H54 (cell line): ENCODE results near the gene HEPHL1.

Experiments used
- DNase-seq: peaks from one replicate; pipeline ENCODE4 v3.0.0; 2011; ENCODE audit warnings: low spot score, mixed read lengths; ENCODE audit not compliant: insufficient read length
- FAIRE-seq: peaks from 3 replicates; lab custom pipeline; 2011; peaks lifted over from hg19 to GRCh38; lab: Jason Lieb, UNC
- POLR2A ChIP-seq: IDR thresholded peaks from 2 replicates; pipeline ENCODE4 v1.6.1; 2011; ENCODE audit warnings: low read depth, mild to moderate bottlenecking, low read length

The HEPHL1 gene

GRCh38 chr11:94002226-94002625 lies 18.9 kb upstream of the HEPHL1 start:
- DNase-seq (no peak), FAIRE-seq (no peak)
- TF ChIP-seq POLR2A = no peak

- no peak for TF ChIP-seq POLR2A
These were observed 13.7 kb upstream of the HEPHL1 start for GRCh38 chr11:94007426-94007825.

GRCh38 chr11:94007906-94008305 lies 13.2 kb upstream of the HEPHL1 start:
- DNase-seq (no peak), FAIRE-seq (no peak)
- TF ChIP-seq POLR2A = no peak

More at GRCh38 chr11:94007426-94007825, 13.7 kb upstream of the HEPHL1 start:
- DNase-seq (no peak), FAIRE-seq (no peak)

DNA sequence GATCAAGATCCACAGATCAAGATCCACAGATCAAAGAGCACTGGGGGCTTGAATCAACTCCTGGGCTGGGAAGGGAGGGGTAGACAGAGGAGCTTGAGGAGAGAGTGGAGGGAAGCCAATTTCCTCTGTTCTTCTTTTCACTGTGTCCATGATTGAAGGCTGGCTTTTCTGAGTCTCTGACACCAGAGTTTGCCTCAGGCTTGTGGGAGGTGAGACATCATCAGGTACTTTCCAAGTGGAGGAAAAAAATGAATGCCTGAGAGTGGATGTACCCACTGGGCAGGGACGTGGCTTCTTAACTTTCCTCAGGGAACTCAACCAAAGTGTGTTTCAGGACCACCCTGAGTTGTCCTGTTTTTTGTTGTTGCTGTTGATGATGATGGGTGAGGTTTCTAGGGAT lies 11.0 kb upstream of the HEPHL1 start:
- no peak for TF ChIP-seq POLR2A
- FAIRE-seq (no peak), DNase-seq (no peak)

GRCh38 chr11:94011478-94011877 lies 9.7 kb upstream of the HEPHL1 start:
- no peak for TF ChIP-seq POLR2A
- DNase-seq (no peak), FAIRE-seq (no peak)

- FAIRE-seq (no peak), DNase-seq (no peak)
- TF ChIP-seq POLR2A = no peak
These were observed 3.7 kb upstream of the HEPHL1 start for GRCh38 chr11:94017446-94017845.

- FAIRE-seq = no peak
- TF ChIP-seq POLR2A = no peak
- no peak for DNase-seq
These were observed 2.4 kb upstream of the HEPHL1 start for GRCh38 chr11:94018721-94019120.

GRCh38 chr11:94023856-94024255 lies 2.7 kb downstream of the HEPHL1 start:
- no peak for TF ChIP-seq POLR2A
- FAIRE-seq (no peak), DNase-seq (no peak)

DNA sequence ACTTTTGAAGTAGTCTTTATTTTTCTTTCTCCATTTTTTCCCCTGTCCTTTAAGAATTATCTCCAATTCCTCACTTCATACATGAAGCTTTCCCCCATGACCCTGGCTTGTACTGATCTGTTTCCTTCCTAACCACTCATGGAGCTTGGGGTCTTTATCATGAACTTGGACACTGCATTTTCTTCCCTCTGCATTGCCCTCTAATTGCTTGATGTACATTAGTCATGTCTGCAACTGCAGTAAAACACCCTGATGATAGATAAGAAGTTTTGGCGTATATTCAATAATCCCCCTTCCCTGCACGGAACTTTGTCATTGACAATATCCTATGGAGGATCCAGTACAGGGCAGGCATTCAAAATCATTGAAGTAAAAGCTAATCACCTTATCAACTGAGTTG lies 3.4 kb downstream of the HEPHL1 start:
- DNase-seq (no peak), FAIRE-seq (no peak)
- no peak for TF ChIP-seq POLR2A

DNA sequence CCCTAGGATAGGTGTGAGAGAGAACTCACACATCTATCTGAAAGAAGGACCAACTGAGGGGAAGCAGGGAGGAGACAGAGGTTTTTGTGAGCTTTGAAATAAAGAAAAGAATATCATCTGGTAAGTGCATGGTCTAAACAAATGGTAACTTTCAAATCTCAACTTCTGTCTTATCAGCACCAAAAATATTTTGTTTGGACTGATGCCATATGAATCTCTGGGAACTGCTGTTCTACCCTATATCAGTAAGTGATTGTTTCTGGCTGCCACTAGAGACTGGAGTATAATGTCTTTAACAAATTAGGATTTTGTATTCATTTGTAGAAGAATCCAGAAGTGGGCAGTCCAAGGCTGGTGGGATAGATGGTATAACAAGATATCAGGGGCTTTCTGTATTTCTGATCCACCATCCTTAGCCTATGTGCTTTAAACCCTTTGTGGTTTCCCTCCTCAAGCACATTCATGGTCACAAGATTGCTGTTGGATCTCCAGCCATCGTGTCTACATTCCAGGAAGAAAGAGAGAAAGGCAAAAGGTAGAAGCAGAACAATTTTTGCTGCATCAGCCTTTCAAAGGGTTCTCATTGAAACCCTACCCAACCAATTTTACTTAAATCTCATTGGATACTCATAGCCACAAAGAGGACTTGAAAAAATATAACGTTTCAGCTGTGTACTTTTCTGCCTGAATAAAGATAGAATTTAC lies 4.7 kb downstream of the HEPHL1 start:
- DNase-seq = no peak
- FAIRE-seq = no peak
- no peak for TF ChIP-seq POLR2A

DNA sequence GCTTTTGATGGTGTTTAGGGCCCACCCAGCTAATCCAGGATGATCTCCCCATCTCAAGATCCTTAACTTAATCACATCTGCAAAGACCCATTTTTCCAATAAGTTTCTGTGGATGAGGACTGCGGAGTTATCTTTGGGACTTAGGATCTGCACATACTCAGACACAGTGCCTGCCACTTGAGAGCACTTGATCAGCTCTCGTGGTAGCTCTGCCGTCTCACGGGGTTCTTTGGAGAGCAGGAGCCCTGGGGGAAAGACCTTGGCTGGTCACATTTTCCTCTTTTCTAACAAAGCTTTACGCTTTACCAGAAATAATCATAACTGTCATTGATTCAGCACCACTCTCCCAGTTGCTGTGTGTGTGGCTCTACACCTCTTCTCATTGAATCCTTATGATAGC lies 6.1 kb downstream of the HEPHL1 start:
- no peak for TF ChIP-seq POLR2A
- no peak for FAIRE-seq
- no peak for DNase-seq

DNA sequence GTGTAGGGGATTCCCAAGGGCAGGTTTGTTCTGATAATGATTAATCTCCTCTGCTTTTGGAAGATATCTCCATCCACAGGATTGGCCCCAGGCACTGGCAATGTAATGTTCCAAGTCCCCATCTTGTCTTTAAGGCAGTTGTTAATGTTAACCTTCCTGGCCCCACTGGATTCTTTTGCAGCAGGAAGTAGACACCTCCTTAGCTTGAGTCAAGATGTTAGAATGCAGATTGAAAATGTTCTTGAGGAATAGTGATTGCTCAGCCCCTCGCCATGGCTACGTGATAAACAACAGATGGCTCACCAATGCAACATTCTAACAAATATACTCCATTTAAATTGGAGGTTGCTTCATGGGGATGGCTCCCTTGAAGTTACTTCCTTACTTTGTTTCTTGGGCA lies 7.3 kb downstream of the HEPHL1 start:
- no peak for TF ChIP-seq POLR2A
- no peak for FAIRE-seq
- DNase-seq = no peak

DNA sequence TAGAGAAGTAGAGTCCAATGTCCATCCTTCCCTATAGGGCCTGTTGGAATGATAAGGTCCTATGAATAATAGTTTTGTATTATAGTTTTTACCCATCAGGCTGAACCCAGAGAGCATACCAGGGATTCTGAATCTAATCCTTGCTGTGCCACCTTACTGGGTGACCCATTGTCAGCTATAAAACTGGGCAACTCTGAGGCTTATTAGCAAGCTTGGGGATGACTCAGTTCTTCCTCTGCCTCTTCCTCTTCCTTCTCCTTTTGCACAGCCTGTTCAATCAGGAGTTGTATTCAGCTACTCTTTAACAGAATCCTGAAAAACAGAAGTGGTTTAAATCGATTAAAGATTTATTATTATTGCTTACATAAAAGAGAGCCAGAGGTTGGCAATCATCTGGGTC lies 8.9 kb downstream of the HEPHL1 start:
- FAIRE-seq (no peak), DNase-seq (no peak)
- TF ChIP-seq POLR2A = no peak

GRCh38 chr11:94031625-94032024 lies 10.5 kb downstream of the HEPHL1 start:
- FAIRE-seq (no peak), DNase-seq (no peak)
- no peak for TF ChIP-seq POLR2A

DNA sequence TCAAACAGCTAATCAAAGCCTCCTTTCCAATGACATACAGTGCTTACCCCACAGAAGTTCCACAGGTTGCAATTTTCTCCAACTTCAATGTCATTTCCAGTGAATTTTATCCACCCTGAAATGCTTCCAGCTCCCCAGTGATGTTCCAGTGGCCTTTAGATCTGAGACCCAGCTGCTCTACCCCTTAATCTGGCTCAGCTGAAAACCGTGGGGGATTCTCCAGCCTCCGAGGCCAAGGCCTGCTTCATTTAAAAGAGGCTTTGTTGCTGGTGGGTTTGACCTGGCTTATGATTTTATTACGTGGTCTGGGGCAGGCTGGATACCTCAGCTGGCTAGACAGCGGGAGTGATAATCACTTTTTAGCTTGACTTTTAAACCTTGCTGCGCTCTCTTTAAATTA lies 10.9 kb downstream of the HEPHL1 start:
- TF ChIP-seq POLR2A = no peak
- DNase-seq = no peak
- FAIRE-seq = no peak
